ENCODE data around the gene B4GALNT4.
"Not testable (repeated sequence)": the region's sequence is repeated elsewhere in the genome, so short reads cannot be mapped to it uniquely, and the experiment has no call there.

B4GALNT4 gene

GRCh38 chr11:357582-357981 lies 11.7 kb upstream of the B4GALNT4 start:
- H3K4me3 ChIP-seq (ENCODE audit: low read depth, low read length): no peak overlapping the region

GRCh38 chr11:358129-358800 lies 11.0 kb upstream of the B4GALNT4 start:
- no peak overlapping the region for H3K4me3 ChIP-seq (ENCODE audit: low read depth, low read length)

GRCh38 chr11:359181-359714 lies 10.1 kb upstream of the B4GALNT4 start:
- no peak overlapping the region for H3K4me3 ChIP-seq (ENCODE audit: low read depth, low read length)

- H3K4me3 ChIP-seq (ENCODE audit: low read depth, low read length): no peak overlapping the region
Measured at GRCh38 chr11:360326-361280, 8.7 kb upstream of the B4GALNT4 start.

- no peak overlapping the region for H3K4me3 ChIP-seq (ENCODE audit: low read depth, low read length)
Measured at GRCh38 chr11:362642-363442, 6.5 kb upstream of the B4GALNT4 start.

- H3K4me3 ChIP-seq (ENCODE audit: low read depth, low read length): not testable (repeated sequence)
Measured at GRCh38 chr11:363443-363805, 5.9 kb upstream of the B4GALNT4 start.

- H3K4me3 ChIP-seq (ENCODE audit: low read depth, low read length): no peak overlapping the region
Measured at GRCh38 chr11:363948-364761, 5.1 kb upstream of the B4GALNT4 start.

GRCh38 chr11:364991-365725 lies 4.1 kb upstream of the B4GALNT4 start:
- H3K4me3 ChIP-seq (ENCODE audit: low read depth, low read length): no peak overlapping the region

- H3K4me3 ChIP-seq (ENCODE audit: low read depth, low read length): no peak overlapping the region
Measured at GRCh38 chr11:365831-366230, 3.5 kb upstream of the B4GALNT4 start.

GRCh38 chr11:367956-368413 lies 1.3 kb upstream of the B4GALNT4 start:
- no peak overlapping the region for H3K4me3 ChIP-seq (ENCODE audit: low read depth, low read length)

- no peak overlapping the region for H3K4me3 ChIP-seq (ENCODE audit: low read depth, low read length)
Measured at GRCh38 chr11:368414-369335, 624 bp upstream of the B4GALNT4 start.

- H3K4me3 ChIP-seq (ENCODE audit: low read depth, low read length): peak overlapping the region; percentile 54
Measured at GRCh38 chr11:370070-370941, 1.0 kb downstream of the B4GALNT4 start.

- H3K4me3 ChIP-seq (ENCODE audit: low read depth, low read length): no peak overlapping the region
Measured at GRCh38 chr11:371051-371450, 1.8 kb downstream of the B4GALNT4 start.

GRCh38 chr11:371716-372590 lies 2.7 kb downstream of the B4GALNT4 start:
- H3K4me3 ChIP-seq (ENCODE audit: low read depth, low read length): no peak overlapping the region

GRCh38 chr11:372809-373715 lies 3.8 kb downstream of the B4GALNT4 start:
- H3K4me3 ChIP-seq (ENCODE audit: low read depth, low read length): no peak overlapping the region
